BJ (cell line): Measurements from ENCODE around the gene FIP1L1. TPM values are rescaled to one million over a fixed set of nuclear protein-coding genes. Genes with fewer than 3 reads are reported as not detected.

Experiments
- CTCF ChIA-PET: fragments of 350-600 bp; formaldehyde crosslinking; extraction: SDS; loops from one replicate; lab custom pipeline; 2021; ENCODE audit warnings: antibody characterized with exemption, inconsistent platforms; lab: Yijun Ruan, JAX
- POLR2A ChIA-PET: fragments of 300-600 bp; sonication (Branson Sonifier 250); formaldehyde crosslinking; extraction: SDS; loops from one replicate; lab custom pipeline; 2021; ENCODE audit warnings: antibody characterized with exemption; lab: Charles Lee
- DNase-seq: peaks from one replicate; pipeline ENCODE4 v3.0.0-alpha.2; 2011; ENCODE audit warnings: low read depth
- H3K27me3 ChIP-seq: 2 replicates; pipeline ENCODE4 v1.6.0; 2011; ENCODE audit warnings: low read length; ENCODE audit not compliant: control insufficient read depth, insufficient read depth
- H3K36me3 ChIP-seq: 2 replicates; pipeline ENCODE4 v1.5.1; 2011; ENCODE audit warnings: low read length; ENCODE audit not compliant: control insufficient read depth, insufficient read depth
- H3K4me3 ChIP-seq: 2 replicates; pipeline ENCODE4 v1.5.1; 2011; ENCODE audit warnings: low read depth, mild to moderate bottlenecking, control low read depth, low read length
- polyA plus RNA-seq: library from polyadenylated mRNA; depleted of rRNA; stranded (reverse); fragments of >200 nt; gene quantifications from 2 replicates; pipeline ENCODE4 v1.2.3, GENCODE V29; 2011
- TF ChIP-seq, protein P1 (sequence below): IDR thresholded peaks from 2 replicates; pipeline ENCODE4 v1.5.1; 2011; ENCODE audit warnings: low read depth, mild to moderate bottlenecking, control low read depth, inconsistent platforms, low read length, moderate library complexity; ENCODE audit not compliant: insufficient read depth

The FIP1L1 gene
- polyA plus RNA-seq, 1 experiment, result 14.2 TPM

DNA sequence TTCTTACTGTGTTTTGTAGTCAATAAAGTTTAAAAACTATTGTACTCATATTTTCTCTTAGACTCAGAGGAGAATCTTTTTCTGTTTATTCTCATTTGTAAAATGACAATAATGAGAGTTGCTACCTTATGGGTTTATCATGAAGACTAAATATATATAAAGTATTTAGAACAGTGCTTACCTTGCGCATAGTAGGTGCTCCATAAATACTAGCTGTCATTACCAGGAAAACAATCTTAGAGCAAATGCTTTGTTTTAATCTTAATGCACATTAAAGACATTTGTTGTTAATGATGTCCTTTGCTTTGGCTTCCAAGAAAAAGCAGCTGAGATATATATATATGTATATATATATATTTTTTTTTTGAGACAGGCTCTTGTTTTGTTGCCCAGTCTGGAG lies 44.9 kb downstream of the FIP1L1 start:
- DNase-seq, result no peak
- H3K27me3 ChIP-seq, result no peaks in the 10 kb centered on the region
- CTCF ChIA-PET, result interaction anchor here (0.7 kb wide), 1 partner anchor 14 kb away, joined by 3 read pairs; no protein-coding TSS in a partner anchor
- H3K4me3 ChIP-seq, result no peak overlapping the region
- H3K36me3 ChIP-seq, result no peaks in the 10 kb centered on the region
- TF ChIP-seq, protein P1, sequence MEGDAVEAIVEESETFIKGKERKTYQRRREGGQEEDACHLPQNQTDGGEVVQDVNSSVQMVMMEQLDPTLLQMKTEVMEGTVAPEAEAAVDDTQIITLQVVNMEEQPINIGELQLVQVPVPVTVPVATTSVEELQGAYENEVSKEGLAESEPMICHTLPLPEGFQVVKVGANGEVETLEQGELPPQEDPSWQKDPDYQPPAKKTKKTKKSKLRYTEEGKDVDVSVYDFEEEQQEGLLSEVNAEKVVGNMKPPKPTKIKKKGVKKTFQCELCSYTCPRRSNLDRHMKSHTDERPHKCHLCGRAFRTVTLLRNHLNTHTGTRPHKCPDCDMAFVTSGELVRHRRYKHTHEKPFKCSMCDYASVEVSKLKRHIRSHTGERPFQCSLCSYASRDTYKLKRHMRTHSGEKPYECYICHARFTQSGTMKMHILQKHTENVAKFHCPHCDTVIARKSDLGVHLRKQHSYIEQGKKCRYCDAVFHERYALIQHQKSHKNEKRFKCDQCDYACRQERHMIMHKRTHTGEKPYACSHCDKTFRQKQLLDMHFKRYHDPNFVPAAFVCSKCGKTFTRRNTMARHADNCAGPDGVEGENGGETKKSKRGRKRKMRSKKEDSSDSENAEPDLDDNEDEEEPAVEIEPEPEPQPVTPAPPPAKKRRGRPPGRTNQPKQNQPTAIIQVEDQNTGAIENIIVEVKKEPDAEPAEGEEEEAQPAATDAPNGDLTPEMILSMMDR, result no peak
- POLR2A ChIA-PET, result no interaction called here

DNA sequence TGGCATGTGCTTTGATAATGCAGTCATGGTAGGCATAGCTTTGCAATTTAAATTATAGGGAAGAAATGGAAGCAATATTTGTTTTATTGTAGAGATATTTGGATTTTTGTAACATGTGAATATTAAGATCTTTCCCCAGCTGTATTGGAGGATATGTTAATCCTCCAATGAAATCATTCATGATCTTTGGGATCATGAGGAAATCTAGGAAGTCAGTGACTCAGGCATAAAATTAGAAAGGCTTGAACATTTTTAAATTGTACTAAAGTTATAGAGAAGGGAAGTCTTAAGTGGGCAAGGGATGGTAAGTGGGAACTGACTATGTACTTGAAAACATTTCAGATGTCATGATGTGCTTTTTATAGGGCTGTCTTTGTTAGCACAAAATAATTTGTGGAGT lies 46.8 kb downstream of the FIP1L1 start:
- CTCF ChIA-PET, result no interaction called here
- POLR2A ChIA-PET, result no interaction called here
- Histone ChIP-seq H3K36me3 (no peaks in the 10 kb centered on the region), H3K27me3 (no peaks in the 10 kb centered on the region), H3K4me3 (no peak overlapping the region)
- TF ChIP-seq, protein P1, result no peak
- DNase-seq, result no peak

DNA sequence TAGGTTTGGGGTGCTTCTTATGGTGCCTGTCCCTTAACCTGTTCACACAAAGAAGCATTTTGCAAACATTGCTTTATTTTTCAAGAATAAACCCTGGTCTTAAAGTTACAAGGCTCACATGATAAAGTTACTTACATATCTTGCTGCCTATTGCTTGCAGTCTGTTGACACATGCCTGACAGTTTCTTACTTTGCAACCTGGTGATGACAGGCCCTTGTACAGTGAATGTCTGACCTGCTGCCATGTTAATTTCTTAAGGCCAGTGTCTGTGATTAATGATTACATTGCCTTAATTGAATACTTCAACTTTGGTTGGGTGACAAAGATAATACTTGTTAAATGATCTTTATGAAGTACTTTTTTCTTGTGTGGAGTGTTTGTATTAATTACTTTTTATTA lies 49.9 kb downstream of the FIP1L1 start:
- TF ChIP-seq, protein P1, result no peak
- no peak overlapping the region for H3K4me3 ChIP-seq
- no peak for DNase-seq
- no peaks in the 10 kb centered on the region for H3K36me3 ChIP-seq
- no peaks in the 10 kb centered on the region for H3K27me3 ChIP-seq
- CTCF ChIA-PET, result no interaction called here
- POLR2A ChIA-PET, result no interaction called here

DNA sequence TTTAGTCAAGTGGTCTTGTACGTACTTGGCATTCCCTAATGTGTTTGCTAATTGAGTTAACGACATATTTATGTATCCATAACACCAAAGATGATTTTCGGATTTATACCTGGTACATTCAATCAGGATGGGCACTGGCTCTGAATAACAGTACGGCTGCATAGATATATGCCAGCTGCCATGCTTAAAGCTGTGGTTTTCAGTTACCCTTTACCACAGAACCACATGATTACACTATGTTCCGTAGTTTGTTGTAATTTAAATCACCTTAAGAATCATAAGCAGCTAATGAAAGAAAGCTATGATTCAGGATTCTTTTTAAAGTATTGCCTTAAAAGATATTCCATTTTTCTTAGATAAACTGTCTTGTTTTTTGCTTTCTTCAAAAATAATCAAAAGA lies 53.6 kb downstream of the FIP1L1 start:
- POLR2A ChIA-PET, result no interaction called here
- no peaks in the 10 kb centered on the region for H3K36me3 ChIP-seq
- no peak for DNase-seq
- TF ChIP-seq, protein P1, result no peak
- CTCF ChIA-PET, result no interaction called here
- no peak overlapping the region for H3K4me3 ChIP-seq
- no peaks in the 10 kb centered on the region for H3K27me3 ChIP-seq

DNA sequence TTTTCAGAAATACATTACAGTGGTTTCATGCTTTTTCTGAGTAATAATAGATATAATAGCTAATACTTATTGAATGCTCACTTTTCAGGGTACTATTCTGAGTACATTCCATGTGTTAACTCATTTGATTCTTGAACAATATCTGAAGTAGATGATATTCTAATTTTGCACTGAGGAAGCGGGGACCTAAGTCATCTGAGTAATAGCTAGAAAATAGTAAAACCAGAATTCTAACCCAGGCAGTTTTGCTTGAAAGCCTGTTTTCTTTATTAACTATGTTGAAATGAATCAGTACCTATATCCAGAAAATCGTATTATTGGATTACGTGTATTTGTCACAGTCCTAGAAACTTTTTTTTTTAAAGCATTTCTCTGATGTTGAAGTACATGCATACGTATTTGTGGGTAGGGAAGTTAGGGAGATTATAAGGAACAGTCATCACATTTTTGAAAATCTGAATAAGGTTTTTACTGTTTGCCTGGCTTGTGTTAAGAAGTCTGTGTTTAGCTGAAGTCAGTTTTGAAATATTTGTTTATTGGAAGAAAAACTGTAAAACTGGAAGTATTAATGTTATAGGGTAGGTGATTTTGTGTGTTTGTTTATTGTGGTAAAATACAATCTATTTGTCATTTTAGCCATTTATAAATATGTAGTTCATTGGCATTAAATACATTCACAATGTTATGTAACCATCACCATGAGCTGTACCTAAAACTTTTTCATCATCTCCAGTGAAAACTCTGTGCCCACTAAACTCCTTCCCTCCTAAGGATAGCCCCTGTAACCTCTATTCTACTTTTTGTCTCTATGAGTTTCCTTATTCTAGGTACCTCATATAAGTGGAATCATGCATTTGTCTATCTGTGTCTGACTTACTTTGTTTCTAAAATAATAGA lies 55.3 kb downstream of the FIP1L1 start:
- Histone ChIP-seq H3K36me3 (no peaks in the 10 kb centered on the region), H3K4me3 (no peak overlapping the region), H3K27me3 (no peaks in the 10 kb centered on the region)
- ChIA-PET CTCF (interaction anchor here (0.6 kb wide), 2 partner anchors 34 to 39 kb away, joined by 3 read pairs; no protein-coding TSS in a partner anchor), POLR2A (interaction anchor here (0.7 kb wide), 1 partner anchor 17 kb away, joined by 5 read pairs; no protein-coding TSS in a partner anchor)
- DNase-seq, result no peak
- TF ChIP-seq, protein P1, result no peak
